ENCODE data around the gene CEP128.

Gene CEP128

GRCh38 chr14:80669426-80669825 lies 272.1 kb downstream of the CEP128 start:
- Mint-ChIP-seq H3K4me3 (no peak overlapping the region), H3K27ac (no peak overlapping the region), H3K4me1 (ENCODE audit: low read depth) (no peaks in the 10 kb centered on the region), H3K36me3 (ENCODE audit: low read depth) (peaks cover 31% of the 10 kb centered on the region), H3K9me3 (peaks cover 28% of the 10 kb centered on the region), H3K27me3 (no peaks in the 10 kb centered on the region)
- no peak for DNase-seq

DNA sequence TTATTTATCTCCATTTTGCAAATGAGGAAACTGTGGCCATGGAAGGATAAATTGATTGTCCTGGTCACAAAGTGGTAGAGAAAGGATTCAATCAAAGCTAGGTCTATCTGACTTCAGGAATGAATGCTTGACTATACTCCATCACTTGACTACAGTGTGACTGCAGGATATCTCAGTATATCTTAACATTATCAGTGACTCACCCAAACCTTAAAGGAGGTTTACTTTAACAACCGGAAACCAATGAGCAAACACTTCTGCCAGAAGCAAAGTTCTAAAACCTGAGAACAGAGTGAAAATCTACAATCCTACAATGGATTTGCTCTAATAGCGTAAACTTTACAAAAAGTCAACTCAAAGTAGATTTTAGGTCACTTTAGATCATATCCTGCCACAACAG lies 277.0 kb downstream of the CEP128 start:
- Mint-ChIP-seq H3K27me3 (no peaks in the 10 kb centered on the region), H3K36me3 (ENCODE audit: low read depth) (peaks cover 29% of the 10 kb centered on the region), H3K4me3 (no peak overlapping the region), H3K27ac (no peak overlapping the region), H3K4me1 (ENCODE audit: low read depth) (no peaks in the 10 kb centered on the region), H3K9me3 (peaks cover 19% of the 10 kb centered on the region)
- no peak for DNase-seq

DNA sequence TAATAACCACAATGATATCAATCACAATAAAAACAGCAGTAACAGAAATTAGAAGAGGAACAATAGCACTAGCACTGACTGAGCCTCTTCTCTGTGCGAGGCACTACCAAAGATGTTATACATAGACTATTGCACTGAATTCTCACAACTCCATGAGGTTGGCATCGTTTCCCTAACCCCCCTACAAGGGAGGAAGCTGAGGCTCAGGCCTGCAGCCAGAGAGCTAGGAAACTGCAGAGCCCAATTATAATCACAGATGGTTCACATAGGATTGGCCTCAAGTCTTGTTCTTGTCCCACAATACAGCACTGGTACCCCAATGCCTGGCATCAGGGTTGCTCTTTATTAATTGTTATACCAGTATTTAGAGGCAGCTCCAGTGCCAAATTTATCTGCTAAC lies 278.0 kb downstream of the CEP128 start:
- Mint-ChIP-seq H3K4me3 (no peak overlapping the region), H3K9me3 (peaks cover 9% of the 10 kb centered on the region), H3K4me1 (ENCODE audit: low read depth) (no peaks in the 10 kb centered on the region), H3K27me3 (no peaks in the 10 kb centered on the region), H3K27ac (no peak overlapping the region), H3K36me3 (ENCODE audit: low read depth) (peaks cover 19% of the 10 kb centered on the region)
- no peak for DNase-seq

- no peak for DNase-seq
- Mint-ChIP-seq H3K4me1 (ENCODE audit: low read depth) (no peaks in the 10 kb centered on the region), H3K27me3 (no peaks in the 10 kb centered on the region), H3K9me3 (no peaks in the 10 kb centered on the region), H3K36me3 (ENCODE audit: low read depth) (peaks cover 10% of the 10 kb centered on the region), H3K27ac (no peak overlapping the region), H3K4me3 (no peak overlapping the region)
These were observed 281.8 kb downstream of the CEP128 start for GRCh38 chr14:80659783-80660182.

DNA sequence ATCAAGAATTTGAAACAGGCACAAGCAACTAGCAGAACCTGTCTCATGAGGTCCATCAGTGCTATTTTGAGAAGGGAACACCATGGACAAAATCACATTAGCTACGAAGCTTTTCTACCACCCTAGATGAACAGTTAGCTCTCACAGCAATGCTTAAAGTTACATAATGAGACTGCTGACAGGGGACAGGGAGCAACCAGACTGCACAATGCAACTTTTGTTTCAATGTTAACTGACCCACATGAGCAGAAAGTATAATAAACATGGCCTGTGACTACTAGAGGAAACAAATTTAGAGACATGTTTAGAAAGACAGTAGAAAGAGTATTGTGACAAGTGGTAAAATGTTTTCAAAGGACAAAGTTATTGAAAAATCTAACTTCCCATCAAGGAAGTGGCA lies 282.8 kb downstream of the CEP128 start:
- no peak overlapping the region for H3K27ac Mint-ChIP-seq
- peaks cover 13% of the 10 kb centered on the region for H3K36me3 Mint-ChIP-seq (ENCODE audit: low read depth)
- no peak for DNase-seq
- H3K4me1 Mint-ChIP-seq (ENCODE audit: low read depth): no peaks in the 10 kb centered on the region
- H3K4me3 Mint-ChIP-seq: no peak overlapping the region
- H3K9me3 Mint-ChIP-seq: peaks cover 2% of the 10 kb centered on the region
- H3K27me3 Mint-ChIP-seq: no peaks in the 10 kb centered on the region

- Mint-ChIP-seq H3K9me3 (peaks cover 7% of the 10 kb centered on the region), H3K4me1 (ENCODE audit: low read depth) (no peaks in the 10 kb centered on the region), H3K36me3 (ENCODE audit: low read depth) (peaks cover 19% of the 10 kb centered on the region), H3K4me3 (no peak overlapping the region), H3K27ac (no peak overlapping the region), H3K27me3 (no peaks in the 10 kb centered on the region)
- no peak for DNase-seq
These were observed 283.4 kb downstream of the CEP128 start for GRCh38 chr14:80658155-80658554.

DNA sequence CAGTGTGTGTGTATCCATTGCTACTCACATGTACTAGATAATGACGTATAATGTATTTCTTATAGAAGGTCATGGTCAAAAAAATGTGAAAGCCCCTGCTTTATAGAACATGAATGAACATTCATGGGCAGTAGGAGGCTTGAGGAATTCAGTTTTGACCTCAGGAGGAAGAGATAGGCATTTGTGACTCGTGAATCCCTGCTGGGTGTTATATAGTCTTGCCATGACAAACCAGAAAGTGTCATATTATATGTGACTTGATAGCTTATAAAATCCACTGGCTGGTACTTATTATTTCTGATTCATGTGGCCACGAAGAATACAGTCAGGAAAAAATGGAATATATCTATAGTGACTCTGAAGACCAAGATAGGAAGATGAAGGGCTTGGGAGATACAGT lies 287.6 kb downstream of the CEP128 start:
- H3K27me3 Mint-ChIP-seq: no peaks in the 10 kb centered on the region
- peaks cover 33% of the 10 kb centered on the region for H3K36me3 Mint-ChIP-seq (ENCODE audit: low read depth)
- H3K4me3 Mint-ChIP-seq: no peak overlapping the region
- H3K27ac Mint-ChIP-seq: no peak overlapping the region
- H3K4me1 Mint-ChIP-seq (ENCODE audit: low read depth): no peaks in the 10 kb centered on the region
- H3K9me3 Mint-ChIP-seq: peaks cover 16% of the 10 kb centered on the region
- no peak for DNase-seq

DNA sequence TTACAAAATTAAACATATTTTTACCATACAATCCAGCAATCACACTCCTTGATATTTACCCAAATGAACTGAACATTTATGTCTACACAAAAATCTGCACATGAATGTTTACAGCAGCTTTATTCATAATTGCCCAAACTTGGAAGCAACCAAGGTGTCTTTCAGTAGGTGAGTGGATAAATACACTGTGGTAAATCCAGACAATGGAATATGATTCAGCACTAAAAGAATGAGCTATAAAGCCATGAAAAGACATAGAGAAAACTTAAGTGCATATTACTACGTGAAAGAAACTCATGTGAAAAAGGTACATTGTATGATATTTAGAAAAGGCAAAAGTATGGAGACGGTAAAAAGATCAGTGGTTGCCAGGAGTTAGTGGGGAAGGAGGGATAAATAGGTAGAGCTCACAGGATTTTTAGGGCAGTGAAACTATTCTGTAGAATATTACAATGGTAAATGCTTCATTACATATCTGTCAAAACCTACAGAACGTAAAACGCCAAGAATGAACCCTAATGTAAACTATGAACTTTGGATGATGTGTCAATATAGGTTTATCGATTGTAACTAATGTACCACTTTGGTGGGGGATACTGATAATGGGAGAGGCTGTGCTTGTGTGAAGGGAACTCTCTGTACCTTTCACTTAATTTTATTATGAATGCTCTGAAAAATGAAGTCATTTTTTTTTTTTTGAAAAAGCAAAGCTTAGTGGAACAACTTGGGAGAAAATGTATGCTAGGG lies 295.7 kb downstream of the CEP128 start:
- H3K4me1 Mint-ChIP-seq (ENCODE audit: low read depth): no peaks in the 10 kb centered on the region
- H3K36me3 Mint-ChIP-seq (ENCODE audit: low read depth): peaks cover 8% of the 10 kb centered on the region
- DNase-seq: no peak
- H3K4me3 Mint-ChIP-seq: no peak overlapping the region
- no peaks in the 10 kb centered on the region for H3K9me3 Mint-ChIP-seq
- H3K27me3 Mint-ChIP-seq: no peaks in the 10 kb centered on the region
- H3K27ac Mint-ChIP-seq: no peak overlapping the region

DNA sequence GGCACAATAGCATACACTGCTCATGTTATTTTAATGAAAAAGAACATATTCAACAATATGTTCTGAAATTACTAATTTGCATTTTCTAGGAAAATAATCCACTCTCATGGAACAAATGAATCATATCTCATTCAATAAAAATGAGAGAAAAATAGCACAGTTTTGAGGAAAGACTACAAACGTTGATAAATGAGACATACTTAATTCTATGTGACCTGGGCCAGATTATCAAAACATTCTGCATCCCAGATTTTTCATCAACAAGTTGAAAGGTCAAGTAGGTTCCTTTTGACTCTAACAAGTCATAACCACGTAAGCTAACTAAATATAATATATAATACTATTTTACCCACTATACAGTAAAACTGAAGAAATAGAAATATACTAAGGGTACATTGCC lies 296.7 kb downstream of the CEP128 start:
- Mint-ChIP-seq H3K4me3 (no peak overlapping the region), H3K27me3 (no peaks in the 10 kb centered on the region), H3K9me3 (no peaks in the 10 kb centered on the region), H3K27ac (no peak overlapping the region), H3K36me3 (ENCODE audit: low read depth) (peaks cover 8% of the 10 kb centered on the region), H3K4me1 (ENCODE audit: low read depth) (no peaks in the 10 kb centered on the region)
- no peak for DNase-seq

- H3K9me3 Mint-ChIP-seq: no peaks in the 10 kb centered on the region
- DNase-seq: no peak
- H3K27ac Mint-ChIP-seq: no peak overlapping the region
- peaks cover 8% of the 10 kb centered on the region for H3K36me3 Mint-ChIP-seq (ENCODE audit: low read depth)
- no peaks in the 10 kb centered on the region for H3K4me1 Mint-ChIP-seq (ENCODE audit: low read depth)
- H3K4me3 Mint-ChIP-seq: no peak overlapping the region
- H3K27me3 Mint-ChIP-seq: no peaks in the 10 kb centered on the region
These were observed 302.7 kb downstream of the CEP128 start for GRCh38 chr14:80638620-80639515.

GRCh38 chr14:80637756-80638619 lies 303.6 kb downstream of the CEP128 start:
- Mint-ChIP-seq H3K36me3 (ENCODE audit: low read depth) (peaks cover 7% of the 10 kb centered on the region), H3K4me1 (ENCODE audit: low read depth) (no peaks in the 10 kb centered on the region), H3K27ac (no peak overlapping the region), H3K9me3 (no peaks in the 10 kb centered on the region), H3K27me3 (no peaks in the 10 kb centered on the region), H3K4me3 (no peak overlapping the region)
- no peak for DNase-seq

GRCh38 chr14:80636071-80636470 lies 305.5 kb downstream of the CEP128 start:
- no peaks in the 10 kb centered on the region for H3K4me1 Mint-ChIP-seq (ENCODE audit: low read depth)
- DNase-seq: no peak
- no peaks in the 10 kb centered on the region for H3K9me3 Mint-ChIP-seq
- H3K27ac Mint-ChIP-seq: no peak overlapping the region
- no peak overlapping the region for H3K4me3 Mint-ChIP-seq
- H3K27me3 Mint-ChIP-seq: no peaks in the 10 kb centered on the region
- H3K36me3 Mint-ChIP-seq (ENCODE audit: low read depth): no peaks in the 10 kb centered on the region

DNA sequence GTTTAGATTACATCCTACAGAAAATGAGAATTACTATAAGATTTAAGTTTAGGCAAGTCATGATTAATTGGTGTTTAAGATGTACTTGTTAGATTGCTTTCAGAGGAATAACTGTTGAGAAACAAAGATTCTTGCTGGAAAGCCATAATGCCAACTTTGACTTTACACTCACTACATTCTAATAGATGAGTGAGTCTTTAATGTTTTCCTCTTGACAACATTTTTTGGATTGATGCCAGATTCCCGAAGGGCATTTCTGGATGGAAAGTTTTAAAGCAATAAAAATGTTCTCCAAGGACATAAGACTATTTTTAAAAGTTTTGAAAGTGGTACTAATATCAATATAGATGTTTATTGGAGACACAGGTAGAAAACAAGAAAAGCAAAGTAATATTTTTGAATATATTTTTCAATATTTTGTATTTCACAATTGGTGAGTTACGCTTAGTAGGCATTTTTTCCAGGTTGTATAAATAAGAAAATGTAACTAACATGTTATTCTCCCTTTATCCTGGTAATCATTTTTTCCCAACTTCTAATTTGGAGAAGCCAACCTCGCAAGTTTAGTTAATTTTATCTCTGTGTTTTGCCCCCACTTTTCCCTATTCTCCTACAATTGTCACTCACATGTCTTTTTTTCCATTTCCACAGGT lies 307.3 kb downstream of the CEP128 start:
- Mint-ChIP-seq H3K27ac (no peak overlapping the region), H3K4me3 (no peak overlapping the region), H3K9me3 (no peaks in the 10 kb centered on the region), H3K4me1 (ENCODE audit: low read depth) (no peaks in the 10 kb centered on the region), H3K27me3 (no peaks in the 10 kb centered on the region), H3K36me3 (ENCODE audit: low read depth) (no peaks in the 10 kb centered on the region)
- no peak for DNase-seq

DNA sequence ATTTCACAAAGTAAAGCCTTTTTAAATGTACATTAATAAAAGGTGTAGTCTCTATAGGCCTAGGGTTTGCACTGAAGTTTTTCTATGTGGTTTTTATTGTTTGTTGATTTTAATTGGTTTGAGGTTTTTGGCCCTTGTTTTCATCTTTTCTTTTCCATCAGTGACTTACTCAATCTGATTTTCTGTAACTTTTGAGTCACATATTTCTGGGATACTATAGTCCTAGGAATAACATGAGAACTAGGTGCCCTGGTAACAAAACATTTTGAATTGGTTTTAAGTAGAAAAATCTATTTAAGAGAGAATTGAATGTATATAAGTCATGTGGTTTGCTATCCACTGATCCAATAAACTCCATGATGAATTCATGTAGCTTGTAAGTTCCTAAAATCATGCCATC lies 311.9 kb downstream of the CEP128 start:
- no peak for DNase-seq
- Mint-ChIP-seq H3K4me3 (no peak overlapping the region), H3K27me3 (no peaks in the 10 kb centered on the region), H3K4me1 (ENCODE audit: low read depth) (no peaks in the 10 kb centered on the region), H3K9me3 (peaks cover 9% of the 10 kb centered on the region), H3K36me3 (ENCODE audit: low read depth) (peaks cover 4% of the 10 kb centered on the region), H3K27ac (no peak overlapping the region)
